HCT116 (cell line): ENCODE data around the gene TLCD1. TPM values are rescaled to one million over a fixed set of nuclear protein-coding genes. Genes with fewer than 3 reads are reported as not detected.

Experiments
- ATAC-seq: fragments of 200-7000 bp; cut with Tn5 transposase; 2 replicates; pipeline ENCODE4 v1.9.1; 2020; ENCODE audit warnings: mild to moderate bottlenecking, moderate library complexity
- BruUV-seq: library from RNA; stranded (reverse); fragments of 400-500 nt; replicated peaks from 2 replicates; lab custom pipeline; 2021; lab: Mats Ljungman, UMichigan
- CTCF ChIA-PET: fragments of 300-600 bp; sonication (Branson Sonifier 250); formaldehyde crosslinking; loops from one replicate; lab custom pipeline; 2021; ENCODE audit warnings: antibody characterized with exemption; lab: Charles Lee
- POLR2A ChIA-PET: fragments of 300-600, 350-600 bp; sonication (Branson Sonifier 250); formaldehyde crosslinking; loops from one replicate; lab custom pipeline; 2021; ENCODE audit warnings: antibody characterized with exemption; lab: Charles Lee
- RAD21 ChIA-PET, 2 experiments: fragments of 300-600 bp; sonication (Branson Sonifier 250); formaldehyde crosslinking; loops; one replicate each; lab custom pipeline; 2023; ENCODE audit warnings: low total read pairs in 2 of 2; ENCODE audit not compliant: uncharacterized antibody in 2 of 2, unreplicated experiment in 2 of 2, low non-redundant PET in 1 of 2; lab: Charles Lee
- DNase-seq: peaks from one replicate; pipeline ENCODE4 v3.0.0-alpha.2; 2010; ENCODE audit warnings: low read depth, low spot score
- H2AFZ ChIP-seq: fragments of 200-600 bp; shearing (Covaris generic), sonication (generic); 2 replicates; pipeline ENCODE4 v1.6.1; 2017; ENCODE audit warnings: low read depth, mixed run types, mixed read lengths, antibody characterized with exemption, low read length; ENCODE audit not compliant: poor library complexity, severe bottlenecking
- H3K27ac ChIP-seq: 2 replicates; pipeline ENCODE4 v1.5.1; 2012; ENCODE audit warnings: low read depth, low read length
- H3K27me3 ChIP-seq: fragments of 200-600 bp; sonication (generic); 2 replicates; pipeline ENCODE4 v1.6.1; 2016; ENCODE audit warnings: mixed run types, low read length, mixed read lengths; ENCODE audit not compliant: insufficient read depth
- H3K36me3 ChIP-seq, 2 experiments: fragments of 200-500 bp in 1 of 2; fragments of 200-600 bp in 1 of 2; sonication (Bioruptor generic) in 1 of 2; sonication (generic) in 1 of 2; 2 replicates each; pipeline versions ENCODE4 v1.5.1 to v1.6.1; 2014 to 2016; ENCODE audit warnings: low read length in 2 of 2, inconsistent platforms in 1 of 2, mixed read lengths in 1 of 2, mixed run types in 1 of 2; ENCODE audit not compliant: insufficient read depth in 2 of 2, control insufficient read depth in 1 of 2
- H3K4me1 ChIP-seq, 2 experiments: fragments of 200-600 bp in 1 of 2; sonication (generic) in 1 of 2; 2 replicates each; pipeline versions ENCODE4 v1.5.1 to v1.6.1; 2012 to 2017; ENCODE audit warnings: low read length in 2 of 2, inconsistent platforms in 1 of 2, mild to moderate bottlenecking in 1 of 2, mixed read lengths in 1 of 2, mixed run types in 1 of 2, moderate library complexity in 1 of 2; ENCODE audit not compliant: insufficient read depth in 2 of 2, control insufficient read depth in 1 of 2
- H3K4me2 ChIP-seq: fragments of 200-600 bp; sonication (generic); 2 replicates; pipeline ENCODE4 v1.6.1; 2017; ENCODE audit warnings: mixed run types, low read length, mixed read lengths
- H3K4me3 ChIP-seq, 2 experiments: fragments of 200-600 bp in 1 of 2; sonication (generic) in 1 of 2; replicated peaks in 1 of 2; 2 replicates each; pipeline ENCODE4 v1.5.1; 2011 to 2016; ENCODE audit warnings: low read length in 2 of 2, control low read depth in 1 of 2, low read depth in 1 of 2, mild to moderate bottlenecking in 1 of 2, mixed read lengths in 1 of 2, mixed run types in 1 of 2
- H3K79me2 ChIP-seq: fragments of 200-600 bp; sonication (generic); 2 replicates; pipeline ENCODE4 v1.6.1; 2017; ENCODE audit warnings: mild to moderate bottlenecking, mixed run types, low read length, moderate library complexity, mixed read lengths; ENCODE audit not compliant: insufficient read depth
- H3K9ac ChIP-seq: fragments of 200-600 bp; sonication (generic); 2 replicates; pipeline ENCODE4 v1.6.1; 2016; ENCODE audit warnings: low read length, mixed read lengths
- H3K9me2 ChIP-seq: fragments of 200-600 bp; sonication (generic), shearing (Covaris generic); 2 replicates; pipeline ENCODE4 v1.6.1; 2017; ENCODE audit warnings: mixed run types, mild to moderate bottlenecking, moderate library complexity; ENCODE audit not compliant: insufficient read depth
- H3K9me3 ChIP-seq, 2 experiments: fragments of 200-500 bp in 1 of 2; fragments of 200-600 bp in 1 of 2; sonication (Bioruptor generic) in 1 of 2; sonication (generic) in 1 of 2; 2 replicates each; pipeline ENCODE4 v1.6.1; 2014 to 2017; ENCODE audit warnings: low read length in 2 of 2, mixed read lengths in 2 of 2, inconsistent platforms in 1 of 2, low read depth in 1 of 2, mild to moderate bottlenecking in 1 of 2, mixed run types in 1 of 2, moderate library complexity in 1 of 2; ENCODE audit not compliant: control insufficient read depth in 1 of 2, insufficient read depth in 1 of 2
- H4K20me1 ChIP-seq: fragments of 200-600 bp; sonication (generic), shearing (Covaris generic); 2 replicates; pipeline ENCODE4 v1.6.1; 2017; ENCODE audit warnings: mixed run types, mild to moderate bottlenecking, moderate library complexity; ENCODE audit not compliant: insufficient read depth
- CEBPB ChIP-seq: IDR thresholded peaks from 2 replicates; pipeline ENCODE4 v1.6.1; 2012; ENCODE audit warnings: low read depth
- EGR1 ChIP-seq: IDR thresholded peaks from 2 replicates; pipeline ENCODE4 v1.6.1; 2012; ENCODE audit warnings: low read depth
- EZH2 ChIP-seq: fragments of 200-600 bp; sonication (generic); IDR thresholded peaks from 2 replicates; pipeline ENCODE4 v1.6.1; 2017; ENCODE audit warnings: antibody characterized with exemption, mixed run types
- EZH2phosphoT487 ChIP-seq: fragments of 200-600 bp; IDR thresholded peaks from 2 replicates; pipeline ENCODE4 v1.6.1; 2018; ENCODE audit warnings: antibody characterized with exemption, borderline replicate concordance
- FOSL1 ChIP-seq: IDR thresholded peaks from 2 replicates; pipeline ENCODE4 v1.6.1; 2012; ENCODE audit warnings: low read depth
- JUND ChIP-seq: IDR thresholded peaks from 2 replicates; pipeline ENCODE4 v1.6.1; 2012
- POLR2A ChIP-seq: IDR thresholded peaks from 2 replicates; pipeline ENCODE4 v1.7.0; 2011; ENCODE audit warnings: borderline replicate concordance; ENCODE audit not compliant: insufficient read depth, insufficient read length; ENCODE audit errors: extremely low read depth
- POLR2AphosphoS5 ChIP-seq: IDR thresholded peaks from 2 replicates; pipeline ENCODE4 v1.6.1; 2011; ENCODE audit warnings: mild to moderate bottlenecking, low read depth, low read length, moderate library complexity
- RAD21 ChIP-seq: IDR thresholded peaks from 2 replicates; pipeline ENCODE4 v1.6.1; 2012; ENCODE audit warnings: low read depth, mild to moderate bottlenecking
- SRF ChIP-seq: IDR thresholded peaks from 2 replicates; pipeline ENCODE4 v1.6.1; 2012; ENCODE audit warnings: low read depth
- YY1 ChIP-seq: IDR thresholded peaks from 2 replicates; pipeline ENCODE4 v1.6.1; 2011; ENCODE audit warnings: low read length, low read depth, moderate library complexity, mild to moderate bottlenecking; ENCODE audit not compliant: insufficient replicate concordance; ENCODE audit errors: extremely low read depth
- ZFX ChIP-seq: fragments of 450-650 bp; IDR thresholded peaks from 2 replicates; pipeline ENCODE4 v1.6.1; 2017
- ZNF274 ChIP-seq: fragments of 200-500 bp; sonication (Bioruptor generic); IDR thresholded peaks from 2 replicates; pipeline ENCODE4 v1.6.1; 2014; ENCODE audit warnings: mild to moderate bottlenecking, low read depth, low read length, inconsistent platforms
- intact Hi-C: fragments of 100-400 bp; cut with micrococcal nuclease; formaldehyde crosslinking; loops from 2 replicates; pipeline ENCODE4 v1.10.0; 2022
- total RNA-seq: library from RNA; stranded (reverse); gene quantifications from one replicate; pipeline ENCODE4 v1.2.1, GENCODE V29; 2021; ENCODE audit not compliant: unreplicated experiment
- TF ChIP-seq, protein P1 (sequence below), 3 experiments: fragments of 200-600 bp in 1 of 3; sonication (generic) in 1 of 3; IDR thresholded peaks in 2 of 3; conservative IDR thresholded peaks in 1 of 3; 2 replicates each; pipeline ENCODE4 v1.5.1; 2012 to 2017; ENCODE audit warnings: low read depth in 2 of 3, low read length in 2 of 3, antibody characterized with exemption in 1 of 3, borderline replicate concordance in 1 of 3, control low read depth in 1 of 3, mild to moderate bottlenecking in 1 of 3, mixed read lengths in 1 of 3, mixed run types in 1 of 3, moderate library complexity in 1 of 3; ENCODE audit not compliant: insufficient read depth in 1 of 3
- TF ChIP-seq, protein P2 (sequence below): IDR thresholded peaks from 2 replicates; pipeline ENCODE4 v1.6.1; 2012
- TF ChIP-seq, protein P3 (sequence below): IDR thresholded peaks from 2 replicates; pipeline ENCODE4 v1.6.1; 2011; ENCODE audit warnings: mild to moderate bottlenecking, low read length, moderate library complexity; ENCODE audit not compliant: insufficient replicate concordance; ENCODE audit errors: extremely low read depth
- TF ChIP-seq, protein P4 (sequence below): IDR thresholded peaks from 2 replicates; pipeline ENCODE4 v1.6.1; 2012

The TLCD1 gene
- total RNA-seq, 1 experiment from 2014 or later = 28.3 TPM

DNA sequence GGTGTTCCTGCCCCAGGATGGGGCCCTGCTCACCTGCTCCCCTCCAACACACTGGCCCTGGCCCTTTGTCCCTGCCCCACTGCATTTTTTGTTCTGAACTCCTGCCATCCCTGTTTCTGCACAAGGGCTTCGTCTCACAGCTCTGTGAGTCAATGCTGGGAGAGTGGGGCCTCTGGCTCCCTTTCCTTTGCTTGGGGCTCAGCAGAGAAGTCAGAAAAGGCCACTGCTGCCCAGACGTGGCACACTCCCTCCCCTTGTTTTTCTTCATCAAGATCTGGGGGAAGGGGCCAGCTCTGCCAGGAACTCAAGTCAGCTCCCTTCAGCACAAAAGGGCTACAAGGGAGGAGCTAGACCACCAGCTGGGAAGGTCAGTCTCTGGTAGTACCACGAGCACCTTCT, 23.3 kb downstream of the TLCD1 start (continued):
- TF ChIP-seq SRF = no peak
- TF ChIP-seq, protein P1, sequence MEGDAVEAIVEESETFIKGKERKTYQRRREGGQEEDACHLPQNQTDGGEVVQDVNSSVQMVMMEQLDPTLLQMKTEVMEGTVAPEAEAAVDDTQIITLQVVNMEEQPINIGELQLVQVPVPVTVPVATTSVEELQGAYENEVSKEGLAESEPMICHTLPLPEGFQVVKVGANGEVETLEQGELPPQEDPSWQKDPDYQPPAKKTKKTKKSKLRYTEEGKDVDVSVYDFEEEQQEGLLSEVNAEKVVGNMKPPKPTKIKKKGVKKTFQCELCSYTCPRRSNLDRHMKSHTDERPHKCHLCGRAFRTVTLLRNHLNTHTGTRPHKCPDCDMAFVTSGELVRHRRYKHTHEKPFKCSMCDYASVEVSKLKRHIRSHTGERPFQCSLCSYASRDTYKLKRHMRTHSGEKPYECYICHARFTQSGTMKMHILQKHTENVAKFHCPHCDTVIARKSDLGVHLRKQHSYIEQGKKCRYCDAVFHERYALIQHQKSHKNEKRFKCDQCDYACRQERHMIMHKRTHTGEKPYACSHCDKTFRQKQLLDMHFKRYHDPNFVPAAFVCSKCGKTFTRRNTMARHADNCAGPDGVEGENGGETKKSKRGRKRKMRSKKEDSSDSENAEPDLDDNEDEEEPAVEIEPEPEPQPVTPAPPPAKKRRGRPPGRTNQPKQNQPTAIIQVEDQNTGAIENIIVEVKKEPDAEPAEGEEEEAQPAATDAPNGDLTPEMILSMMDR (IDR thresholded peaks at IDR 0.05 in 2 of 3, conservative IDR thresholded peaks at IDR 0.05 in 1 of 3; ENCODE audit: borderline replicate concordance in 1 of 3, insufficient read depth in 1 of 3, low read depth in 2 of 3, low read length in 2 of 3) = no peak
- no peak for TF ChIP-seq EZH2
- TF ChIP-seq RAD21 = no peak
- TF ChIP-seq, protein P2, sequence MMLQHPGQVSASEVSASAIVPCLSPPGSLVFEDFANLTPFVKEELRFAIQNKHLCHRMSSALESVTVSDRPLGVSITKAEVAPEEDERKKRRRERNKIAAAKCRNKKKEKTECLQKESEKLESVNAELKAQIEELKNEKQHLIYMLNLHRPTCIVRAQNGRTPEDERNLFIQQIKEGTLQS = no peak
- no peak for TF ChIP-seq CEBPB
- TF ChIP-seq ZNF274 = no peak
- no peak for TF ChIP-seq FOSL1
- TF ChIP-seq JUND = no peak
- no peak for TF ChIP-seq POLR2A
- TF ChIP-seq, all 23 proteins: peak for 0

DNA sequence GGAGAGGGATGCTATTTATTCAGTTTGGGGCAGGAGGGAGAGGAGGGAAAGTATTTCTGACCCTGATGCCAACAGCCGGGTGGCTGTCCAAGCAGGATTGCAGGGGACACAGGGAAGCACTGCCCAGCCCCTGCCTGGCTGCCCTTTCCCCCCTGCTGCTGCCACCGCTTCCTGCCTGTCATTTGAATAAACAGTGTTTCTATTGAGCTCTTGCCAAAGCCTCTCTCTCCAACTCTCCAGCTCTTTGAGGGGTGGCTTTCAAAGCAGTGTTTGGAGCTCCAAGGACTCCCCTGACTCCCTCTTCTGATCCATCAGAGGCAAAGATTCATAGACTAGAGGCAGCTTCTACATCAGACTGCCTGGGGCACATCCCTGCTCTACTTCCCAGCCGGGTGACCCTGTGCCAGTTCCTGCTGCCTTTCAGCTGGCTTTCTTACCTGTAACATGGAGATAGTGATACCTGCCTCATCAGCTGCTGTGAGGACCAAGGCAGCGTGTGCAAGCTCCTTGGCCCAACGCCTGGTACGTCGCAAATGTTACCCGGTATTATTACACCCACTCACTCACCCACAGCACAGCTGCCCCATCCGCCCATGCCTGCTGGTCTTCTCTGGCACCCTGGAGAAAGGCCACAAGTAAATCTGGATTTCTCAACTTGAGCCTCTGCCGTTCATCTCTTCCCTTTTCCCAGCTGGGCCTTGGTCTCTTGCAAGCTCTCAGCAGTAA, 23.8 kb downstream of the TLCD1 start:
- Histone ChIP-seq H3K4me2 (no peak overlapping the region), H3K4me3 (no peak overlapping the region), H3K36me3 (peaks cover 39 to 42% of the 10 kb centered on the region in 2 experiments), H3K9ac (no peak overlapping the region), H3K9me3 (no peaks in the 10 kb centered on the region), H3K4me1 (no peaks in the 10 kb centered on the region), H3K79me2 (no peaks in the 10 kb centered on the region), H4K20me1 (no peaks in the 10 kb centered on the region), H3K9me2 (no peaks in the 10 kb centered on the region), H3K27ac (no peak overlapping the region), H2AFZ (no peak overlapping the region), H3K27me3 (no peaks in the 10 kb centered on the region)
- CTCF ChIA-PET = no interaction called here
- DNase-seq (no peak), ATAC-seq (no peak)
- RAD21 ChIA-PET = no interaction called here
- no TSS peak for BruUV-seq
- intact Hi-C loops = no loop called here
- POLR2A ChIA-PET = interaction anchor here (1.0 kb wide), 1 partner anchor 17 kb away, joined by 3 read pairs; the partner anchor contains the start of gene RPL23A
- TF ChIP-seq, protein P2 = no peak
- TF ChIP-seq, protein P1 (IDR thresholded peaks at IDR 0.05 in 2 of 3, conservative IDR thresholded peaks at IDR 0.05 in 1 of 3; ENCODE audit: borderline replicate concordance in 1 of 3, insufficient read depth in 1 of 3, low read depth in 2 of 3, low read length in 2 of 3) = no peak
- TF ChIP-seq, protein P3, sequence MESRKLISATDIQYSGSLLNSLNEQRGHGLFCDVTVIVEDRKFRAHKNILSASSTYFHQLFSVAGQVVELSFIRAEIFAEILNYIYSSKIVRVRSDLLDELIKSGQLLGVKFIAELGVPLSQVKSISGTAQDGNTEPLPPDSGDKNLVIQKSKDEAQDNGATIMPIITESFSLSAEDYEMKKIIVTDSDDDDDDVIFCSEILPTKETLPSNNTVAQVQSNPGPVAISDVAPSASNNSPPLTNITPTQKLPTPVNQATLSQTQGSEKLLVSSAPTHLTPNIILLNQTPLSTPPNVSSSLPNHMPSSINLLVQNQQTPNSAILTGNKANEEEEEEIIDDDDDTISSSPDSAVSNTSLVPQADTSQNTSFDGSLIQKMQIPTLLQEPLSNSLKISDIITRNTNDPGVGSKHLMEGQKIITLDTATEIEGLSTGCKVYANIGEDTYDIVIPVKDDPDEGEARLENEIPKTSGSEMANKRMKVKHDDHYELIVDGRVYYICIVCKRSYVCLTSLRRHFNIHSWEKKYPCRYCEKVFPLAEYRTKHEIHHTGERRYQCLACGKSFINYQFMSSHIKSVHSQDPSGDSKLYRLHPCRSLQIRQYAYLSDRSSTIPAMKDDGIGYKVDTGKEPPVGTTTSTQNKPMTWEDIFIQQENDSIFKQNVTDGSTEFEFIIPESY = no peak
- TF ChIP-seq EZH2phosphoT487 = no peak
- no peak for TF ChIP-seq JUND
- TF ChIP-seq EGR1 = no peak
- TF ChIP-seq POLR2AphosphoS5 = no peak
- TF ChIP-seq ZFX = no peak
- no peak for TF ChIP-seq YY1
- TF ChIP-seq EZH2 = no peak
- TF ChIP-seq, protein P4, sequence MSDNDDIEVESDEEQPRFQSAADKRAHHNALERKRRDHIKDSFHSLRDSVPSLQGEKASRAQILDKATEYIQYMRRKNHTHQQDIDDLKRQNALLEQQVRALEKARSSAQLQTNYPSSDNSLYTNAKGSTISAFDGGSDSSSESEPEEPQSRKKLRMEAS = no peak
- TF ChIP-seq SRF = no peak
